SK-N-DZ (cell line): ENCODE measurements around the gene RPLP2.

Experiments used
- small RNA-seq, 2 experiments: library from RNA; depleted of rRNA; stranded (forward); fragments of <200 nt; gene quantifications; one replicate each; pipeline ENCODE3, GENCODE V24; 2014

Gene RPLP2

Small RNA genes lying within 50 kb of the gene (small RNA-seq; reads per million reads assigned to genes)
- 0 reads per million in 2 experiments for gene SNORA52
